Activated CD8-positive, alpha-beta memory T cell treated with anti-CD3 and anti-CD28 coated beads for 48 hours (primary cell): ENCODE data around the gene COPS2.
"Not testable (repeated sequence)": the region's sequence is repeated elsewhere in the genome, so short reads cannot be mapped to it uniquely, and the experiment has no call there.

Experiments
- DNase-seq, 3 experiments: peaks; one replicate each; pipeline ENCODE4 v3.0.0-alpha.2; 2020; ENCODE audit warnings: low read depth in 2 of 3, low spot score in 2 of 3

COPS2 gene

DNA sequence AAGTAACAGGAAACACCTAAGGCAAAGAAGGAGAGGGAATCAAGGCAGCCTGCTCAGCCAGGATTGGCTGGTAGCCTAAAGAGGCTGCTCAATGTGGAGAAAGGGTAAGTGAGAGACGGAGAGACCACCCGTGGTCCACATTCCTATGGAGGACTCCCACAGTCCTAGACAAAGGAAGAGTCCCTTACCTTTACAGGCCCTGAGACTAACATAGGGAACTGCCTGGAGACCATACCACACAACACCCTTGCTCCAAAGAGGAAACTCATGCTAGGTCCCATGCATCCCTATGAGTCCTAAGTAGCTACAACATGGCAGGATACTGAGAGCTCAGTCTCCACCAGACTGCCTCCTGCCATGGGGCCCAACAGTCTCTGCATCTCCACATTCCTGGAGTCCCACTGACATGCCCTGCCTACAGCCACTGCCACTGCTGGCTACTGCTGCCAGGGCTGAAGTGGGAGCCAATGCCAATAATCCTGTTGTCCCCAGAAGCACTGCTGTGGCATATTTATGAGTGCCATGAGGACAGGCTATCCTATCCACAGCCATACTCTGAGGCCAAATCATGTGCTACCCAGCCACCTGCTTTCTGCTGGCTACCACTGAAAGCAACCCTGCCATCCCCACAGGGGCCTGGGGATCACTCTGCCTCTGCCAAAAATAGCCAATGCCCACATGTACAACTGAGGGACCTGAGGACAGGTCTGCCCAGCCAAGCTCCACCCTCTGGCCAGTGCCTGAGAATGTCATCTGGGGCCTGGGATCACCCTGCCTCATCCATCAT, 45.0 kb downstream of the COPS2 start:
- no peak for DNase-seq

DNA sequence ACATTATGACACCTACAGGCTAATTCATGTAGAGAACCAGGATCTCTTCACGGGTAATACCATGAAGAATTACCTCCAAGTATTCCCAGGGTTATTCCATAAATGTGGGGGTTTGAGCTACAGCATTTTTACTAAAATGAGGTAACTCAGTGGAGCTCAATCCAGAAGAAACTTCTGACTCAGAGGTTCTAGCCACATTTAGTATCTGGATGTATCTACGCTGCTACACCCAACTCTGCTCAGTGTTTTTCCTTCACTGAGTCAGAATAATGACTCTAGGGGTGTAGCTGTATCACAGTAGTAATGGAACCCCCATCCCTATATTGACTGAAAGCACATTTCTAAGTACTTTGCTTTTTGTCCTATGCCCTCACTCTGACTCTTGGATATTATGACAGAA, 52.4 kb downstream of the COPS2 start:
- no peak for DNase-seq

DNA sequence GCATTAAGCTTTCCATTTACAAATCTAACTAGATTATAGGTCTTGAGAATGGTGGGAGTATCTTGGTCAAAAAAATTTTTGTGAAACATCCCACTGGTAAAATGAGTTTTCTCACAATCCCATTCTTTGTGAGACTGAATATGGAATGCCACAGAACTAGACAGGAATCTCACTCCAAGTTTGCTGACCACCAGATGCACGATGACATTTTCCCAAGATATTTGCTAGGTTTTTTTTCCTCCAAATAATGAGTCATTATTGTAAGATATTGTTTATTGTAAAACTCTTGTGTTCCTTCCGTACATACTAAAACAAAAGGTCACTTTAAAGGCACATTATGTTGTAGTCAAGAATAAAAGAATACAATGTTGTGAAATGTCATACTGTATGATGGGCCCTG, 53.9 kb downstream of the COPS2 start:
- no peak for DNase-seq

DNA sequence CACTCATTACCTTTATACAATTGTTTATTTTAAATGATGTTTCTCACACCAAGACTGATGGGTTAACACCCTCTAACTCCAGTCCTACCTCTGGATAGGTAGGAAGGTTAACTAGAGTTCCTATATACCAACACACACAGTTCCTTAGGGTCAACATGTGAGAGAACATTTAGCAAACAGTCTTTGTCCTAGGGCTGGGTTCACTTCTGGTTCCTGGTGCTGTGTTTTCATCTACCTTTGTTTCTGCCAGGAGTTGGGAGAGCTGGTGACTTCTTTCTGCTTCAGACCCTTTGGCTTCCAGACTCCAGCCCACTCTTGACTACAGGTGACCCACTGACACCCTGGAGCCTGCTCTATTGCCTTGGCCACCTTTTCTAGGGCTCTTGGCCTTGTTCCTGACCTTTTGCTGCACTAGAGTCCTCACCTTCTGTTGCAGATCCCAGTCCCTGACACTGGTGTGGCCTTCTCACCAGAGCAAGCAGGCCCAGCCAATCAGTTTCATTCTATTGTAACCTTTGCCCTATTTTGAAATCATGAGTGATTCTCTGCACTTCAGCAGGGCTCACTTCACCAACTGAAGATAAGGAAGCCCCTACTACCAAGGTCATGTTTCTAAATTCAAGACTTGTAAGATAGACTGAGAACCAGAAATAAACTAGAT, 59.2 kb downstream of the COPS2 start:
- no peak for DNase-seq

DNA sequence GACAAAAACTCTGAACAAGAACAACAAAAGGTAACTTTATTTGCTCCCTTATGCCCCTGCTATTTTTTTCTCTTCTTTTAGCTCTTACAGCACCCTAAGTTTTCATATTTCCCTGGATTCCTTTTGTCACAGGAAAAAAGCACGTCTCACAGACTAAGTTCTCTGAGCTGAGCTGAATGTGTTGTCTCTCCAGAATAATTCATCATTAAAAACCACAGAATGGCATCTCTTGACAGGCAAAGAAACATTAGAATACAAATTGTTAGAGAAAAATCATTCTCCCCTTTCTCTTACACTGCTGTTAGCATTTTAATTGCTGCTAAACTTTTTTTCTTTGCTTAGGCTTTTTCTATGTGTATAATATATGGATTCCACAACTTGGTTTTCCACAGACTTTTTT, 60.5 kb downstream of the COPS2 start:
- DNase-seq: no peak

DNA sequence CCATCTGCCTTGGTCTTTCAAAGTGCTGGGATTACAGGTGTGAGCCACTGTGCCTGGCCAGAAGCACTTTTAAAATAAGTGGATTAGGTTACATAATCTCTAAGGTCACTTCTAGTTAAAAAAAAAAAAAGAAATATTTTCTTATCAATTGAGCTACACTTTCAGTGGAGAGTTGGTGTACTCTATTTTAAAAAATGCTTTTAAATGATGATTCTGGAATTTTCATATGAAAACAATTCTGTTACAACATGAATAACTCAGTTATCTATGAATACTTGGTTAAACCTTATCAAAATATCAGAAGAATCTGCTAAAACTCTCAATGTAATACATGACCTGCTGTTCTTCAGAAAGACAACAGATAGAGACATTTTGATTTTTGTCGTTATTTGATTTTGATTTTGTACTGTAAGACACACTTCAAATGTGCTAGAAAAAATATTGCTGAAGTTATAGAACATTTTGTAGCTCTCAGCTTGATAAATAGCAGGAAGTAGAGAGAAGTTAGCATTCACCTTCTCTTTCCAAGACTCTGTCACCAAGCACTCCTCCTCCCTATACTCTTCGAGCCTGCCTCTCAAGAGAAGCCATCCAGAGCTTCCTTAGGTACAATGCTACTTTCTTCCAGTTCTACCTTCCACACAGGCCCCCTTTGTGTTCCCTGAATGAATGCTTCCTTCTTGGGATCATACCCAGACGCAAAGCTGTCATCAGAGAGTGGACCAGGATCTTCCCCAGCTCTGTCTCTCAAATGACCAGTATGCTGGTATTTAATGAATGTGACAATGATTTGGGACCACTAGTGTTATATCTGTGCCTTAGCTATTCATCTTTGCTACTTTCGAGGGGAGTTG, 61.9 kb downstream of the COPS2 start:
- DNase-seq: no peak

DNA sequence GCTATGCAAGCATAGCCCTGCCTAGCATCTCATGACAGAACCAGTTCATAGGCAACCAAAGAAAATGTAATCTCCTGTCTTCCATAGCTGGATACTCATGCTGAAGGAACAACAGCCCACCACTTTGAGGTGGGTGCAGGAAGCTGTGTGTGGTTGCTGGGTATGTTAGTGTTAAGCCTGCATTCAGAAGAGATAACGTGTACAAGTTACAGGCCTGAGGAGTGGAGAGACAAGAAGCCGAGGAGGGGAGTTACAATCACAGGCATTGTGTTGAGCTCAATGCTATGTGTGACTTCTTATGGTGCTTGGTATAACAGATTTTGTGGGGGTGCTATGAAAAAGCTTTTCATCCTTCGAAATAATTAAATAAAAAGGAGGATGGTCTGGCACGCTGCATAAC, 66.4 kb downstream of the COPS2 start:
- no peak for DNase-seq

DNA sequence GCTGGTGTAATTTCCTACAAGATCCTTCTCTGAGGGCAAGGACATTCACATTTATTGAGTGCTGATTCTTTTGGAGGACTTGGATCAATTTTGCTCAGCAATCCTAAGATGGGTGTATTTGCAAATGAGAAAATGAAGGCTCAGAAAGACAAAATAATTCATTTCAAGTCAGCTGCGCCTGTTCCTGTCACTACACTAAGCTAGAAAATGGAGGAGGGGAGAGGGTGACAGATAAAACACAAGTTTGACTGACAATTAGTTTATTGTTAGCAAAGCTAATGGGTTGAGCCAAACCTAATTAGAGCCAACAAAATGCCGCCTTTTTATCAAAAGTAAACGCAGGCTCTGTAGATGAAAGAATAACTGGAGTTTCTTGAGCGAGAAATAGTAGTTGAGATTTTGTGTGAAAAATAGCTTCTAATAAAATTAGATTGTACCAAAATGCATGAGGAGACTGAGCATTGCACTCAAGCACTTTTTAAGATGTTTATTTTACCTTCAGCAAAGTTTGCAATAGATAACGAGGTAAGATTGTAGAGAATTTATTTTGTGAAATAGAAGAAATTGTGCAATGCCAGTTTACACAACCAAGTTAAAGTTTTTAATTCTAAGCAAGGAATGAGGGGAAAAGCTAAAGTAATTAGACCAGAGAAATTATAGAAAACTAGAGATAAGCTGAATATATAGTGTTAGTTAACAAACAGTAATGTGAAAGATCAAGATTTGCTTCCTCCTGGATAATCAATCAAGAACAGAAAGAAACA, 69.5 kb downstream of the COPS2 start:
- DNase-seq: no peak

DNA sequence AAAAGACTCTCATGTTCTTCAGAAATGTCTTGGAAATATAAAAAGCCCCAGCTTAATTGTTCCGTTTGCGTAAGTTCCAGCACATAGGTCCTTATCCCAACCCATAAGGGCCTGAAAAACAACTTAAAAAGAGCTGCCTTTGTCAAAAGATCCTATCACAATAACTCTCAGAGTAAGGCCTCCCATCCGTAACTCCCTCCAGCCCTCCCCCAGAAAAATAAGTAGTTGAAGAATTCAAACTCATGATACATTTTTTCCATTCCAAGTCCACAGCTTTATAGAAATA, 71.2 kb downstream of the COPS2 start:
- DNase-seq: no peak

DNA sequence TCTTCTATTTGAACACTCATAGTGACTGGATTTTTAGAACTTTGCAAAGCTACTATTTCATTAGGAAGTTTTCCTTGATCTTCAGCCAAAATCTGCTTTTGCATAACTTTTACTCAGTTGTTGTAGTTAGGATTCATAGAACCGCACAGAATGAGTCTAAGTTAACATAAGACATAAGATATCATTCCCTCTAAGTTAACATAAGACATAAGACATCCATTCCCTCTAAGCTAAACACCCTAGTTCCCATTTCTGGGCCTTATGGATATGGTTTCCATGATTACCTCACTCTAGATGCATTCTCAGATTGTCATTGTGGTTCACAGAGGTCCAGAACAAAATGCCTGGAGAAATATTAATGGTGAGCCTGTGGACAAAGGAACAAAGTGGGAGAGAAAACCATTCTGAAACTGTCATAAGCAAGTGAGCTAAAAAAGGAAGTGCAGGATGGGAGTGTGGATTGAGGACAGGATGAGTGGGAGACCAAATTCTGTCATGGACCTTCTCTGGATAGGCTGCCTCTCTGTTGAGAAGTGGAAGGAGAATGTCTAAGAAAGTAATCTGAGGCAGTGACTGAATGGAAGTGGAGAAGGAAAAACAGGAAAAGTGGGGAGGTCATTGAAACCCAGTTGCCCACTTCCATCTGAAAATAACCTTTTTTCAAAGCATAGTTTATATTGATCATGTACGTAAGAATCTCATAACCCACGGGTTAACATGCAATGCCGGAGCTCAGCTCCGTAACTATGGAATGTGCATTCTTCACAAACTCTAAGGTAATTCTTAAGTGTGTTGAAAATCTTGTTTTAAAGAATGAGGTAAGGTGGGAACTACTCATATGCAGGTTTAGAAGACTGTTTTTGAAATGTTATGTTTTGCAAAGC, 71.8 kb downstream of the COPS2 start:
- no peak for DNase-seq

DNA sequence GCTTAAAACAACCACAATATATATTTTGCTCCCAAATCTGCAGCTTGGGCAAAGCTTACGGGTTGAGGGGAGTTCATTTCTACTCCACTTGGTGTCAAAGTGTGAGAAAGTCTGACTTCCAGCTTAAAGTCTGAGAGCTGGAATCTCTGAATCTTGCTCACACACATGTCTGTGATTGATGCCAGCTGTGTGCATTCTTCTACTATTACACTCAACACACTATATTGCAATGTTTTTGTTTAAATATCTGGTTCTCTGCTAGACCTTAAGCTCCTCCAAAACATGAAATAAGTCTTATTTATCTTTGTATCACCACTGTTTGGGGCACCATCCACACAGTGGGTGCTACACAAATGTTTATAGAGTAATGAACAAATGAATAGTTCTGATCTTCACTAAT, 72.4 kb downstream of the COPS2 start:
- DNase-seq: no peak

DNA sequence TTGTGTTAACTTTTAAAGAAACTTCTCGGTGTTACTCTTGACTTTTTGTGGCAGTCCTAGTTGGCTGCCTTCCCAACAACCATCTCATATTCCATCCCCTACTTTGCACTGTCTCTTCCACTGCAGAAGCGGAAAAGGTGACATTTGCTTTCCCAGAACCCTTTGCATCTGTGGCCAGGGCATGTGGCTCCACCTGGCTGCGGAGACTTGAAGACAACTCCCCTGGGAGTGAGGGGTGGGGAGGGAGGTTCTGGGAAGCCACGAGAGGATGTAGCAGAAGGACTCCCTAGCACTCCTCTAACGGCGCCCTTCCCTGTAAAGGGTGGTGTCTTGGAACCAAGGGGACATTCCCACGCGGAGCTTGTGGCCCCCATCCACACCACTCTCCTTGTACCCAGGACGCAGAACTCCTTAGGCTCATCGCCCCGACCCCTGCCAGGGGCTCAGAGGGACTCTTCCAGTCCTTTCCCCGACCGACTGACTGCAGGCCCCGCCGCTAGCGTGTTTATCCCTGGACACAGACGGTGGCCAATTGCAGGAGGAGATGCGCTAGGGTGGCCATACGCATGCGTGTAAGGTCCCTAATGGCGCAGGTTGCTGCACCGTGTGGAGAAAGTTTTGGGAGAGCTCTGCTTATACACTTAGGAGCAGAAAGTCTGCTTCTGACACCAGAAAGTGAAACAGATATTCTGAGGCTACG, 75.9 kb downstream of the COPS2 start:
- DNase-seq: no peak

DNA sequence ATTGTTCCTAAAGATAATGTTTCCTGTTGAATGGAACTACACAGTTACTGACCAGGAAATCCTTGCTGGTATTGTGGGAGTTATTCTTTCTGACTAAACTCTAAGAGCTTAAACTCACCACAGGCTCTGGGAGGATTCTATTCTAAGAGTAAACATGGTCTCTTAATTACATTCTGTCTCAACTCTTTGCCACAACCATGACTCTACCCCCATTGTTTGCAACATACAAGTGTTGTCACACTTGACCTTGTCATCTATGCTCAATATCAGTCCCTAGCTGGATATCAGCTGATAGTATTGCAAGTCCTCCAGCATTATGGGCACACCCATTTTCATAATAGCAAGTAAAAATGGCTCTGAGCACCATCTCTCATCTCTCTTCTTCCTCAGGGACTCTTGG, 79.5 kb downstream of the COPS2 start:
- DNase-seq: no peak

DNA sequence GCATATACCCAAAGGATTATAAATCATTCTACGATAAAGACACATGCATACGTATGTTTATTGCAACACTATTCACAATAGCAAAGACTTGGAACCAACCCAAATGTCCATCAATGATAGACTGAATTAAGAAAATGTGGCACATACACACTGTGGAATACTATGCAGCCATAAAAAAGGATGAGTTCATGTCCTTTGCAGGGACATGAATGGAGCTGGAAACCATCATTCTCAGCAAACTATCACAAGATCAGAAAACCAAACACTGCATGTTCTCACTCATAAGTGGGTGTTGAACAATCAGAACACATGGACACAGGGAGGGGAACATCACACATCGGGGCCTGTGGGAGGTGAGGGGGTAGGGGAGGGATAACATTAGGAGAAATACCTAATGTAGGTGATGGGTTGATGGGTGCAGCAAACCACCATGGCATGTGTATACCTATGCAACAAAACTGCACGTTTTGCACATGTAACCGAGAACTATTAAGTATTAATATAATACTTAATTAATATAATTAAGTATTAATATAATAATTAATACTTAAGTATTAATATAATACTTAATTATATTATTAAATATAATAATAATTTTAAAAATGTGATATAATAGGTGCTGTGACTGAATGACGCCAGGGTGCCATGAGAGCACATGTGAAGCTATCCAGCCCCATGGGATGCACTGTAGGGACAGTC, 80.7 kb downstream of the COPS2 start:
- DNase-seq: not testable (repeated sequence)
